NCI-H2196 (cell line): ENCODE measurements around the gene PLPP2.
"Not testable (repeated sequence)": the region's sequence is repeated elsewhere in the genome, so short reads cannot be mapped to it uniquely, and the experiment has no call there.

Experiments
- DNase-seq: peaks from one replicate; lab custom pipeline; 2025; ENCODE audit not compliant: unreplicated experiment; lab: John Stamatoyannopoulos, UW

PLPP2 gene

GRCh38 chr19:275000-275399 lies 16.2 kb downstream of the PLPP2 start:
- no peak for DNase-seq

- DNase-seq, result no peak
Measured at GRCh38 chr19:273393-273792, 17.8 kb downstream of the PLPP2 start.

GRCh38 chr19:271856-272255 lies 19.3 kb downstream of the PLPP2 start:
- no peak for DNase-seq

- DNase-seq, result not testable (repeated sequence)
Measured at GRCh38 chr19:270766-271318, 20.4 kb downstream of the PLPP2 start.

DNA sequence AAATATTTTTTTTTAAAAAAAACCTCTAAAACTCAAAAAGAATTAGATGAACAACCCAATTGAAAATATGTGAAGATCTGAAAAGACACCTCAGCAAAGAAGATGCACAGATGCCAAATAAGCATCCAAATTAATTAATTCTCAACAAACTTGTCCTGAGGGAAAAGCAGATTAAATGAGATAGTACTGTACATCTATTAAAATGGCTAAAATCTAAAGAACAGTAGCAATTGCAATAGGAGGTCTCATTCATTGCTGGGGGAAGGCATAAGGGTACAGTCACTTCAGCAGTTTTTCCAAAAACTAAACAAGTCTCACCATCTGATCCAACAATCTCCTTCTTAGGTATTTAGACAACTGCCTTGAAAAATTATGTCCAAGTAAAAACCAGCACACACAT lies 22.0 kb downstream of the PLPP2 start:
- DNase-seq, result no peak

- DNase-seq, result no peak
Measured at GRCh38 chr19:262125-262524, 29.1 kb downstream of the PLPP2 start.

DNA sequence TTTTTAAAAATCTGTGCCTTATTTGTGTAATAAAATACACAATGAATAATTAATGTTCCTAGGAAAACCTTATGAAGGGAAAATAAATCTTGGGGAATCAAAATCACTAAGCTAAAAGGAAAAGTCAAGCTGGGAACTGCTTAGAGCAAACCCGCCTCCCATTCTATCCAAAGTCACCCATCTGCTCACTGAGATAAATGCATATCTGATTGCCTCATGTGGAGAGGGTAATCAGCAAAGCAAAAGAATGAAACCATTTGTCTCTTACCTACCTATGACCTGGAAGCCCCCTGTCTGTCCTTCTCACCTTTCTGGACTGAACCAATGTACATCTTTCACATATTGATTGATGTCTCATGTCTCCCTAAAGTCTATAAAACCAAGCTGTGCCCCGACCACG lies 34.4 kb downstream of the PLPP2 start:
- not testable (repeated sequence) for DNase-seq

- DNase-seq, result not testable (repeated sequence)
Measured at GRCh38 chr19:252421-253186, 38.6 kb downstream of the PLPP2 start.

GRCh38 chr19:246551-246950 lies 44.7 kb downstream of the PLPP2 start:
- no peak for DNase-seq

GRCh38 chr19:245900-246299 lies 45.3 kb downstream of the PLPP2 start:
- not testable (repeated sequence) for DNase-seq

GRCh38 chr19:245457-245856 lies 45.7 kb downstream of the PLPP2 start:
- DNase-seq, result no peak
